Measurements from ENCODE around the gene FHOD3. TPM values are rescaled to one million over a fixed set of nuclear protein-coding genes. Genes with fewer than 3 reads are reported as not detected.

The FHOD3 gene
- total and polyA plus RNA-seq, 2 of the 13 experiments (the other 11 are each of a cell fraction or from before 2014, with no cell fraction given): 0.07 TPM; not detected in 1

DNA sequence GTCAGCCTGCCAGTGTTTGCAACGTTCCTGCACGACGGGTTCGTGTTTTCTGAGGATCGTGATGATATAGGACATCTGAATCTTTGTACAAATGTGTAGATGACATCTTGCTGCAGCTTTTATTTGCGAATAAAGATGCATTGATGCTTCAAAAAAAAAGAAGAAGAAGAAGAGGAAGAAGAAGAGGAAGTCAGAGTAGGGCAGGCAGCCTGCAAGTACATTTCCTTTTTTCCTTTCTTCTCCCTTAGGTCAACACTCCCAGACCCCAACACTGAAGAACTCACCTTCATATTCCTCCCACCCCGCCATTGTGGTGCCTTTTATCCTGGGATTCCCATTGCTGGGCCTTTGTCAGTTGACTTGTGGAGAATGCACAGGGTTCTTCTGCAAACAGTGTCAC, 91.5 kb downstream of the FHOD3 start:
- Histone ChIP-seq H3K4me3 (replicated peaks in 1 of 3; ENCODE audit: insufficient read depth in 1 of 3, low read depth in 2 of 3, low read length in 3 of 3) (no peak overlapping the region), H3K27ac (ENCODE audit: extremely low read length, insufficient read depth, low read length) (no peak overlapping the region), H3K4me2 (ENCODE audit: low read depth, low read length) (no peak overlapping the region), H3K79me2 (ENCODE audit: insufficient read depth, low read length) (no peaks in the 10 kb centered on the region), H2AFZ (ENCODE audit: low read length) (no peak overlapping the region), H3K36me3 (replicated peaks in 1 of 2; ENCODE audit: control insufficient read depth in 1 of 2, insufficient read depth in 2 of 2, low read length in 2 of 2) (no peaks in the 10 kb centered on the region), H3K9ac (ENCODE audit: insufficient read depth, low read depth, low read length) (no peak overlapping the region), H3K9me3 (ENCODE audit: low read length) (no peaks in the 10 kb centered on the region), H3K27me3 (ENCODE audit: control insufficient read depth in 1 of 2, insufficient read depth in 2 of 2, low read length in 2 of 2) (peaks cover 0 to 7% of the 10 kb centered on the region in 2 experiments; a peak in 2 of 5 replicates), H3K4me1 (ENCODE audit: insufficient read depth, low read length) (no peaks in the 10 kb centered on the region), H4K20me1 (ENCODE audit: insufficient read depth, low read length) (no peaks in the 10 kb centered on the region)
- no peak for DNase-seq (ENCODE audit: low spot score)
- no peak for ATAC-seq
- in situ Hi-C loops (cut with HindIII; ENCODE audit: extremely low pct_ligation_motif_present, low pct_unique_long_range_greater_than_20kb): no loop called here
- no peak for FAIRE-seq
- intact Hi-C loops (cut with micrococcal nuclease; ENCODE audit: unreplicated experiment): no loop called here
- ChIA-PET CTCF (ENCODE audit: low intra/inter-chr PET ratio, low total read pairs) (no interaction called here), POLR2A (no interaction called here)
- 25% methylated on average over 7 of the region's 7 CpGs for WGBS (ENCODE audit: low lambda C conversion rate)
- no TSS peak for BruUV-seq (replicated peaks)
- TF ChIP-seq, protein P1, sequence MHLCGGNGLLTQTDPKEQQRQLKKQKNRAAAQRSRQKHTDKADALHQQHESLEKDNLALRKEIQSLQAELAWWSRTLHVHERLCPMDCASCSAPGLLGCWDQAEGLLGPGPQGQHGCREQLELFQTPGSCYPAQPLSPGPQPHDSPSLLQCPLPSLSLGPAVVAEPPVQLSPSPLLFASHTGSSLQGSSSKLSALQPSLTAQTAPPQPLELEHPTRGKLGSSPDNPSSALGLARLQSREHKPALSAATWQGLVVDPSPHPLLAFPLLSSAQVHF (CRISPR knock-in tag; IDR thresholded peaks at IDR 0.05): no peak
- TF ChIP-seq BHLHE40 (IDR thresholded peaks at IDR 0.05; ENCODE audit: low read length) (no peak), LCORL (IDR thresholded peaks at IDR 0.05) (no peak), LCORL (CRISPR knock-in tag; IDR thresholded peaks at IDR 0.05) (no peak)

DNA sequence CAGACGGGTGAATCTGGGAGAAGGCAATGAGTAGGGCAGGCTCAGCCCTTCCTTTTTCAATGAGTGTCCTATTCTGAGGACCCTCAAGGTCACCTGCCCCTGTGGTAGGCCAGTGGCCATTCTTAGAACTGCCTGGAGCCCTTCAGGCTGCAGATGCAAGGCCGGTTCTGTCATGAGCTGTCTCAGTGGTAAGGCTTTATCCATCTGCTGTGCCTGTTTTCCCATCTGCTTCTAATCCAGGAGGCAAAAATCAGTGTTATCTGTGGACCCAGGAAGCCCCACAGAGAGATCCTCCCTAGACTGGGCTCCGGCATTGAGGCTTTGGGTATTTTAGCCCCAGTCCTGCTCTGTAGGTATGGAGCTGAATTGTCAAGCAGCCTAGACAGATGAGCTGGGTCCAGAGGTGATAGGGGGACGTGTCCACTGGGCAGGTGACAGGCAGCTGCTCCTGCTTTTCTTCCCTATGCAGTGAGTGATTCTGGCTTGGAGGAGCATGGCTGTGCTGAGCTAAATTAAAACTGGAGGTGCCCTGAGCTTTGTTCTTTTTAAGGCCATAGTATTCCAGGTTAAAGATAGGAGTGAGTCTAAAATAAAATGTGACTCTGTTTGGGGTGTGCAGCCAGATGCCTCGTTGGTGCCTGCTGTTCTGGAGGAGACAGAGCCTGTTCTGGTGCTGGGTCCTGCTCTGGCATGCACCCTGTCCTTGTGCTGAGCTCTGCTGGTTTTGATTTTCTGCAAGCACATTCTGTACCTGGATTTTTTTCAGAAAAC, 92.5 kb downstream of the FHOD3 start:
- DNase-seq (ENCODE audit: low spot score): no peak
- no TSS peak for BruUV-seq (replicated peaks)
- H3K27ac ChIP-seq (ENCODE audit: extremely low read length, insufficient read depth, low read length): no peak overlapping the region
- H2AFZ ChIP-seq (ENCODE audit: low read length): no peak overlapping the region
- no peaks in the 10 kb centered on the region for H3K36me3 ChIP-seq (replicated peaks in 1 of 2; ENCODE audit: control insufficient read depth in 1 of 2, insufficient read depth in 2 of 2, low read length in 2 of 2)
- FAIRE-seq: no peak
- no peak overlapping the region for H3K4me3 ChIP-seq (replicated peaks in 1 of 3; ENCODE audit: insufficient read depth in 1 of 3, low read depth in 2 of 3, low read length in 3 of 3)
- H3K9me3 ChIP-seq (ENCODE audit: low read length): no peaks in the 10 kb centered on the region
- H3K4me2 ChIP-seq (ENCODE audit: low read depth, low read length): no peak overlapping the region
- CTCF ChIA-PET (ENCODE audit: low intra/inter-chr PET ratio, low total read pairs): no interaction called here
- 2% methylated on average over 5 of the region's 5 CpGs for WGBS (ENCODE audit: low lambda C conversion rate)
- ATAC-seq: no peak
- POLR2A ChIA-PET: no interaction called here
- intact Hi-C loops (cut with micrococcal nuclease; ENCODE audit: unreplicated experiment): no loop called here
- H3K27me3 ChIP-seq (ENCODE audit: control insufficient read depth in 1 of 2, insufficient read depth in 2 of 2, low read length in 2 of 2): peaks cover 0 to 7% of the 10 kb centered on the region in 2 experiments; a peak in 2 of 5 replicates
- H4K20me1 ChIP-seq (ENCODE audit: insufficient read depth, low read length): no peaks in the 10 kb centered on the region
- no peaks in the 10 kb centered on the region for H3K4me1 ChIP-seq (ENCODE audit: insufficient read depth, low read length)
- in situ Hi-C loops (cut with HindIII; ENCODE audit: extremely low pct_ligation_motif_present, low pct_unique_long_range_greater_than_20kb): no loop called here
- no peak overlapping the region for H3K9ac ChIP-seq (ENCODE audit: insufficient read depth, low read depth, low read length)
- H3K79me2 ChIP-seq (ENCODE audit: insufficient read depth, low read length): no peaks in the 10 kb centered on the region
- TF ChIP-seq KDM3A (CRISPR knock-in tag; IDR thresholded peaks at IDR 0.05; ENCODE audit: low read depth) (no peak), ZSCAN20 (CRISPR knock-in tag; IDR thresholded peaks at IDR 0.05; ENCODE audit: borderline replicate concordance) (no peak), ZIK1 (CRISPR knock-in tag; IDR thresholded peaks at IDR 0.05; ENCODE audit: borderline replicate concordance, low read depth) (no peak), FIP1L1 (IDR thresholded peaks at IDR 0.05; ENCODE audit: borderline replicate concordance, insufficient read depth, low read depth, low read length) (no peak), ZNF33B (CRISPR knock-in tag; IDR thresholded peaks at IDR 0.05) (no peak), ZFP82 (CRISPR knock-in tag; IDR thresholded peaks at IDR 0.05; ENCODE audit: borderline replicate concordance) (no peak), SKI (IDR thresholded peaks at IDR 0.05; ENCODE audit: partially characterized antibody) (no peak), FOXJ3 (CRISPR knock-in tag; IDR thresholded peaks at IDR 0.05; ENCODE audit: borderline replicate concordance) (no peak)
- TF ChIP-seq, protein P2, sequence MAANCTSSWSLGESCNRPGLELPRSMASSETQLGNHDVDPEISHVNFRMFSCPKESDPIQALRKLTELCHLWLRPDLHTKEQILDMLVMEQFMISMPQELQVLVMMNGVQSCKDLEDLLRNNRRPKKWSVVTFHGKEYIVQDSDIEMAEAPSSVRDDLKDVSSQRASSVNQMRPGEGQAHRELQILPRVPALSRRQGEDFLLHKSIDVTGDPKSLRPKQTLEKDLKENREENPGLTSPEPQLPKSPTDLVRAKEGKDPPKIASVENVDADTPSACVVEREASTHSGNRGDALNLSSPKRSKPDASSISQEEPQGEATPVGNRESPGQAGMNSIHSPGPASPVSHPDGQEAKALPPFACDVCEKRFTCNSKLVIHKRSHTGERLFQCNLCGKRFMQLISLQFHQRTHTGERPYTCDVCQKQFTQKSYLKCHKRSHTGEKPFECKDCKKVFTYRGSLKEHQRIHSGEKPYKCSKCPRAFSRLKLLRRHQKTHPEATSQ (CRISPR knock-in tag; IDR thresholded peaks at IDR 0.05; ENCODE audit: borderline replicate concordance): no peak
- TF ChIP-seq, protein P3, sequence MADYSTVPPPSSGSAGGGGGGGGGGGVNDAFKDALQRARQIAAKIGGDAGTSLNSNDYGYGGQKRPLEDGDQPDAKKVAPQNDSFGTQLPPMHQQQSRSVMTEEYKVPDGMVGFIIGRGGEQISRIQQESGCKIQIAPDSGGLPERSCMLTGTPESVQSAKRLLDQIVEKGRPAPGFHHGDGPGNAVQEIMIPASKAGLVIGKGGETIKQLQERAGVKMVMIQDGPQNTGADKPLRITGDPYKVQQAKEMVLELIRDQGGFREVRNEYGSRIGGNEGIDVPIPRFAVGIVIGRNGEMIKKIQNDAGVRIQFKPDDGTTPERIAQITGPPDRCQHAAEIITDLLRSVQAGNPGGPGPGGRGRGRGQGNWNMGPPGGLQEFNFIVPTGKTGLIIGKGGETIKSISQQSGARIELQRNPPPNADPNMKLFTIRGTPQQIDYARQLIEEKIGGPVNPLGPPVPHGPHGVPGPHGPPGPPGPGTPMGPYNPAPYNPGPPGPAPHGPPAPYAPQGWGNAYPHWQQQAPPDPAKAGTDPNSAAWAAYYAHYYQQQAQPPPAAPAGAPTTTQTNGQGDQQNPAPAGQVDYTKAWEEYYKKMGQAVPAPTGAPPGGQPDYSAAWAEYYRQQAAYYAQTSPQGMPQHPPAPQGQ (CRISPR knock-in tag; IDR thresholded peaks at IDR 0.05; ENCODE audit: borderline replicate concordance): no peak

Data from HepG2 (cell line).